ENCODE measurements around the gene FAM20C.

FAM20C gene

GRCh38 chr7:191981-192649 is at the start of gene FAM20C:
TSS of gene FAM20C (plus strand) at chr7:192571. CDS start at chr7:193200, 629 bp downstream.
- DNase-seq, result peak; percentile 37

- DNase-seq, result no peak
Measured at GRCh38 chr7:143145-143751, 49.1 kb upstream of the FAM20C start.

GRCh38 chr7:143811-144453 is 48.4 kb upstream of the FAM20C start:
- DNase-seq, result no peak

- no peak for DNase-seq
Measured at GRCh38 chr7:144454-144826, 47.9 kb upstream of the FAM20C start.

GRCh38 chr7:145863-146262 is 46.5 kb upstream of the FAM20C start:
- no peak for DNase-seq

GRCh38 chr7:148543-148931 is 43.8 kb upstream of the FAM20C start:
- no peak for DNase-seq

- peak; percentile 97 for DNase-seq
Measured at GRCh38 chr7:148932-149790, 43.2 kb upstream of the FAM20C start.

GRCh38 chr7:149791-150636 is 42.4 kb upstream of the FAM20C start:
- DNase-seq, result peak; percentile 44

- no peak for DNase-seq
Measured at GRCh38 chr7:150811-151221, 41.6 kb upstream of the FAM20C start.

GRCh38 chr7:151346-152050 is 40.9 kb upstream of the FAM20C start:
- DNase-seq, result no peak

GRCh38 chr7:152702-153391 is 39.5 kb upstream of the FAM20C start:
- no peak for DNase-seq

GRCh38 chr7:153604-154003 is 38.8 kb upstream of the FAM20C start:
- DNase-seq, result no peak

- no peak for DNase-seq
Measured at GRCh38 chr7:154096-154799, 38.1 kb upstream of the FAM20C start.

- DNase-seq, result no peak
Measured at GRCh38 chr7:155469-155900, 36.9 kb upstream of the FAM20C start.

- no peak for DNase-seq
Measured at GRCh38 chr7:156111-157007, 36.0 kb upstream of the FAM20C start.

GRCh38 chr7:157008-157310 is 35.4 kb upstream of the FAM20C start:
- no peak for DNase-seq

GRCh38 chr7:157771-158625 is 34.4 kb upstream of the FAM20C start:
- DNase-seq, result no peak

GRCh38 chr7:158771-159170 is 33.6 kb upstream of the FAM20C start:
- DNase-seq, result no peak

Data from activated CD8-positive, alpha-beta memory T cell treated with anti-CD3 and anti-CD28 coated beads, Interleukin-2, amount 50 U/mL, for 4 hours (primary cell).